Stimulated activated CD4-positive, alpha-beta T cell treated with anti-CD3 and anti-CD28 coated beads, Interleukin-15, amount 100 ng/mL, for 48 hours (primary cell): ENCODE data around the gene APOBEC3H.

Experiments used
- DNase-seq, 2 donors: peaks; one replicate each; pipeline ENCODE4 v3.0.0-alpha.2; 2020; ENCODE audit warnings: low read depth in 2 of 2

The APOBEC3H gene

GRCh38 chr22:39110631-39111561, 13.9 kb downstream of the APOBEC3H start:
- DNase-seq = no peak

- no peak for DNase-seq
These were observed 17.1 kb downstream of the APOBEC3H start for GRCh38 chr22:39114112-39114511.

GRCh38 chr22:39115570-39115969, 18.5 kb downstream of the APOBEC3H start:
- no peak for DNase-seq

- no peak for DNase-seq
These were observed 19.1 kb downstream of the APOBEC3H start for GRCh38 chr22:39115977-39116621.

GRCh38 chr22:39117585-39118191, 20.6 kb downstream of the APOBEC3H start:
- DNase-seq = peak; percentile 54 to 68

- DNase-seq = no peak
These were observed 23.9 kb downstream of the APOBEC3H start for GRCh38 chr22:39120983-39121382.

- DNase-seq = no peak
These were observed 25.9 kb downstream of the APOBEC3H start for GRCh38 chr22:39122772-39123470.

- no peak for DNase-seq
These were observed 26.9 kb downstream of the APOBEC3H start for GRCh38 chr22:39123751-39124581.

GRCh38 chr22:39125622-39126021, 28.6 kb downstream of the APOBEC3H start:
- DNase-seq = no peak

- DNase-seq = no peak
These were observed 31.5 kb downstream of the APOBEC3H start for GRCh38 chr22:39128508-39128907.

- no peak for DNase-seq
These were observed 32.0 kb downstream of the APOBEC3H start for GRCh38 chr22:39129081-39129480.

GRCh38 chr22:39129746-39130145, 32.7 kb downstream of the APOBEC3H start:
- no peak for DNase-seq

- DNase-seq = no peak
These were observed 33.2 kb downstream of the APOBEC3H start for GRCh38 chr22:39130152-39130704.

- DNase-seq = no peak
These were observed 34.1 kb downstream of the APOBEC3H start for GRCh38 chr22:39130892-39131855.

- DNase-seq = no peak
These were observed 35.2 kb downstream of the APOBEC3H start for GRCh38 chr22:39132281-39132680.

GRCh38 chr22:39132871-39133524, 36.0 kb downstream of the APOBEC3H start:
- no peak for DNase-seq

- DNase-seq = no peak
These were observed 36.8 kb downstream of the APOBEC3H start for GRCh38 chr22:39133871-39134270.

GRCh38 chr22:39134366-39135091, 37.5 kb downstream of the APOBEC3H start:
- no peak for DNase-seq
